KOPT-K1 (cell line): ENCODE measurements around the gene PNMT.
"Not testable (repeated sequence)": the region's sequence is repeated elsewhere in the genome, so short reads cannot be mapped to it uniquely, and the experiment has no call there.

ENCODE experiments used
- H3K27ac ChIP-seq: fragments of 200-600 bp; sonication (generic); 2 replicates; pipeline ENCODE4 v1.5.1; 2016; ENCODE audit warnings: antibody characterized with exemption, mild to moderate bottlenecking, low read depth, low read length; ENCODE audit not compliant: poor library complexity, severe bottlenecking
- H3K36me3 ChIP-seq: fragments of 200-600 bp; sonication (generic); 2 replicates; pipeline ENCODE4 v1.5.1; 2017; ENCODE audit warnings: antibody characterized with exemption, mild to moderate bottlenecking, low read length, moderate library complexity; ENCODE audit not compliant: insufficient read depth
- H3K9me3 ChIP-seq: fragments of 200-600 bp; sonication (generic); 2 replicates; pipeline ENCODE4 v1.5.1; 2017; ENCODE audit warnings: antibody characterized with exemption, low read length, mild to moderate bottlenecking; ENCODE audit not compliant: insufficient read depth, poor library complexity, severe bottlenecking

PNMT gene

DNA sequence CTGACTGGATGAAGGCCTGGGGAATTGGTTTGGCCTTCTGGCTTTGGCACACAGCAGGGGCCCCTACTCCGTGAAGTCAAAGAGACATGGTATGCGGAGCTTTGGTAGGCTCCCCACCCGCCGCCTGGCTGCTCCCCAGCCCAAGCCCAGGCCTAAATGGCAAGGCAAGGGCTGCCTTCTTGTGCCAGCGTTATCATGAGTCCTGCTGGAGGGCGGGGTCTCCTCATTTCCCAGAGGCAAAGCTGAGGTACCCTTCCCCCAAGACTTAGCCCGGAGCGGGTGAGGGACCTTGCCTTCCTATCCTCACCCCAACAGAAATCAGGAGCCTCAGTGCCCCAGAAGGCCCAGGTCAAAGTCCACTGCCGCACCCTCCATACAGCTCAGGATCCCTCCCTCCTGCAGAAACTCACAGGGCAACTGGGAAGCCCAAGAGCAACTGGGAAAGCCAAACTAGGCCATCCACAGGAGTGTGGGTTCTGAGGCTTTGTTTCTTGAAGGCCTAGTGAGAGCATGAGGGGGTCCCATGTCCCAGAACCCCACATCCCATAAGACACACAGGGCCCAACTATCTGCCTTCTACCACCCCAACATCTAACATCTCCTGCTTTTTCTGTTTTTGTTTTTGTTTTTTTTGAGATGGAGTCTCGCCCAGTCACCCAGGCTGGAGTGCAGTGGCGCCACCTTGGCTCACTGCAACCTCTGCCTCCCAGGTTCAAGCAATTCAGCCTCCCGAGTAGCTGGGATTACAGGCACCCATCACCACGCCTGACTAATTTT, 10.3 kb downstream of the PNMT start:
- Histone ChIP-seq H3K27ac (peak overlapping the region; percentile 93), H3K9me3 (no peaks in the 10 kb centered on the region), H3K36me3 (no peaks in the 10 kb centered on the region)

DNA sequence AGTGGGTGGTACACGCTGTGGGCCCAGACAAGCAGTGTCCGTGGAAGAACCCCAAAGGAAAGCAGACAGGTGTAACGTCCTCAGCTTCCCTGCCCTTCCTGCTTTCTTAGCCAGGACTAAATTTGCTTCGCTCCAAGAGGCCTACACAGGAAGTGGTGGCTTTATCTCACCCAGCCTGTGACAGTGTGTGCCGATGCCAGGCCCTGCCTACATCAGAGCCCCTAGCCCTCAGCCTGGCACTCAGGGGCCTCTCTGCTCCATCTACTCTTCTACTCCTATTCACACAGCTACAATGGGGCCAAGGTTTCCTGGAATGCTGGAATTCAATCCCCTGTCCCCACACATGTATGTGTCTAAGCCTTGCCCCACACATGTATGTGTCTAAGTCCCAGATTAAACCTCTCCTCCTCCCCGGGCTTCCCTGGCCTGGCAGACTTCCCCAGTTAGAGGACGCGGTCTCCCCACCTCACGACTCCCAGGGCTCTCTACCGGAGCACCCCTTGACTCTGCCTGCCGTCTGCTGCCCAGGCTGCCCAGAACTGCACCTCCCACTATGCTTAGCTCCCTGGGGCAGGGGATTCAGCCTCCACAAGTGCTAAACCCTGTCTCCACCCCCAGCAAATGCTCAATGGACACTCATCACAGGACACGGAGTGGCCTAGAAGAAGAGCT, 11.4 kb downstream of the PNMT start:
- H3K27ac ChIP-seq: peak overlapping the region; percentile 93

DNA sequence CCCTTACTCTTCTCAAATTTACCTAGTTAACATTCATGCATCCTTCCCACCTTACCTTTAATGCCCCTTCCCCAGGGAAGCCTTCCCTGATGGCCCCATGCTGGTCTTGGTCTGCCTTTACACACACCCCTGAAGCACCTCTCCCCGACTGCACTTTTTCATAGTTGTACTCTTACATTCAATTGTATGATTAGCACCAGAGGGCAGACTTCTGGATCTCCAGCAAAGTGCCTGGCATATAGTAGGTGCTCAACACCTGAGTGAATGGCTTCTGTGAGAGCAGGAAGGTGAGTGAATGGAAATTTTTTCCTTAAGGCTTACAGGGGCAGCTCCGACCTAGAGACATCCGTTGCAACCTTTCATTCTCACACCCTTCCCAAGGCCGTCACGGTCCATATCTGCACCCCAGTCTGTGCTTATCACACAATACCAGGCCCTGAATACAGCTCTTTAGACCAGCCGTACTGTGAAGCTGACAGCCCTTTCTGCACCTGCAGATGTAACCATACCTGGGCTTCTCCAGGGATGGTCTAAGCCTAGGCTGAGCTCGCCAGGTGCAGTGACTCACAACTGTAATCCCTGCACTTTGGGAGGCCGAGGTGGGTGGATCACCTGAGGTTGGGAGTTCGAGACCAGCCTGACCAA, 15.2 kb downstream of the PNMT start:
- Histone ChIP-seq H3K9me3 (no peaks in the 10 kb centered on the region), H3K36me3 (no peaks in the 10 kb centered on the region), H3K27ac (no peak overlapping the region)

More for the DNA sequence above, 11.4 kb downstream of the PNMT start:
- Histone ChIP-seq H3K36me3 (no peaks in the 10 kb centered on the region), H3K9me3 (no peaks in the 10 kb centered on the region)

DNA sequence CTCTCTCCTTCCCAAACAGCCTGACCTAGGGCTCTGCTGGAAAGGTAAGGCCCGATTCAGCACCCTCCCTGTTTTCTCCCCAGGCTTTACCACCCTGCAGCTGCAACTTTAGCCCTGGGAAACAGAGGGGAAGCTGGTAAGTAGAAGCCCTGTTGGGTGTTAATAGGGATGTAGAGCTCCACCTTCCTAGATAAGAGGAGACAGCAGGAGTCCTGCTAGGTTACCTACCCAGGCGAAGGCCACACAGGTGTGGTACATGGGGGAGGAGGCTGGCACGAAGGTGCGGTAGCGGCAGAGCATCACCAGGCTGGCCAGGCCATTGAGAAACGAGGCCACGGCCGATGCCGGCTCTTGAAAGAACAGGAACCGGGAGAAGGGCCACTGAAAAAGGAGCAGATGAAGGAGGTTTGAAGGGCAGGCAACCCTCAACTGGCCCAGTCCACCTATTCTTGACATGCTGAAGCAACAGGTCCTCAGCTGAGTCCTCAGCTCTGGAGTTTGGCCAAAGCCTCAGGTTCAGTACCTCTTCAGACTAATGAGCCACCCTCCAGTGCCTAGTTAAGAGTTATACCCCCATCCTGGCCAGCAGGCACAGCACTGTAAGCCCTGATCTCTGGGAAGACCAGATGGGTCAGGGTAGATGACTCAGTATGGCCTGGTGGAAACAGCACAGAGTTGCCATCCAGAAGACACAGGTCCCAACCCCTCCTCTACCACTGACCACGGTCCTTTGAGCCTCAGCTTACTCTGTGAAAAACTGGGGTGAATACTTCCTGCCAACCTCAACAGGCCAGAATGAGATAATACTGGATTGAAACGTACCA, 16.3 kb downstream of the PNMT start:
- Histone ChIP-seq H3K9me3 (no peaks in the 10 kb centered on the region), H3K36me3 (no peaks in the 10 kb centered on the region), H3K27ac (no peak overlapping the region)

DNA sequence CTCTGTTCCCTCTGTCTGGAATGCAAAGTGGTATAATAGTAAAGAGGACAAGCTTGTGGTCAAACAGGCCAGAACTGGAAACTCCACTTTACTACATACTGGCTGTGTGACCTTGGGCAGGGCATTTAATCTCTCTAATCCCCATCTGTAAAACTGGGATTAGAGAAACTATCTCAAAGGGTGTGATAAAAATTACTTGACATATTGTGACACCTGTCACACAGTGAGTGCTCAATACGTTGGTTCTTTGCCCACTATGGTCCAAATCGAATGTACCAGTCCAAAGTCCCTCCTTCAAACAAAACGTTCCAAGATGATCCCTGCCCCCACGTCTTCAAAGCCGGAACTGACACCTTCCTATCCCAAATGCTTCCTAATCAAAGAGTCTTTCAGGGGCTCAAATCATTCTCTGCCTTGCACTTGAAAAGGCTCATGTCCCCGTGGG, 18.9 kb downstream of the PNMT start:
- Histone ChIP-seq H3K36me3 (no peaks in the 10 kb centered on the region), H3K9me3 (no peaks in the 10 kb centered on the region), H3K27ac (peak overlapping the region; percentile 89)

DNA sequence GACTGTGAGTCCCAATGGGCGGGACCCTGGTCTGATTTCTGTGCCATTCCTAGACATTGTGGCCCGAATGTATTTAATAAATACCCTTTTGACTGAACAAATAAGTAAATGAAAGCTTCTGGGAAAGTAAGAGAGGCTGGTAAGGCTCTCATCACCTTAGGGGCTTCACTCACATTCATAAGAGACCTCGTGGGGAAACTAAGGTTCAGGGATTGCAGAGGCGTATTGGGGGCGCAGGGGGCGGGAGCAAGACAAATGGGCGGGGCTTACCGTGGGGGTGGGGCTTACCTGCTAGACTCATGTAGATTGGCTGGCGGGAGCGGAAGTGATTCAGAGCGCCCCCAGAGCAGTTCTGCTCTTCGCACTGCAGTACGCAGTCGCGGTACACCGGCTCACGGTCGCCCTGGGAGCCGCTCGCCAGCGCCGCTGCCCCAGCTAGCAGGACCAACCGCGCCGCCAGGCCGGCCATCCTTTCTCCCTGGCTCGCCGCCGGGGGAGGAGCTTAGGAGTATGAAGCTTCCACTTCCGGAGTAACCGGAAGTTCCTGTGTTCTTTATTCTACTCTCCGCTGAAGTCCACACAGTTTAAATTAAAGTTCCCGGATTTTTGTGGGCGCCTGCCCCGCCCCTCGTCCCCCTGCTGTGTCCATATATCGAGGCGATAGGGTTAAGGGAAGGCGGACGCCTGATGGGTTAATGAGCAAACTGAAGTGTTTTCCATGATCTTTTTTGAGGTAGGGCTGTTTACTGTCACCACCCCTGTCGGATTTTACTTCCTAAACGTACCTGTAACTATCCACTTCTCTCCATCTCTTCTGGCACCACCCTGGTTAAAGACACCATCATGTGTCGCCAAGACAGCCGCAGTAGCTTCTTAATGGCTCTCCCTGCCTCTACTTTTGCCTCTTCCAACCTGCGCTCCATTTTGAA, 19.6 kb downstream of the PNMT start, which contains the start of gene PGAP3:
TSS of gene PGAP3 (minus strand) at position 512 of the 929 bp plus-strand sequence. CDS start at position 469, 43 bp downstream.
- Histone ChIP-seq H3K27ac (peak within 1 kb of the TSS; percentile 89), H3K9me3 (no peaks in the 10 kb centered on the region), H3K36me3 (no peaks in the 10 kb centered on the region)

DNA sequence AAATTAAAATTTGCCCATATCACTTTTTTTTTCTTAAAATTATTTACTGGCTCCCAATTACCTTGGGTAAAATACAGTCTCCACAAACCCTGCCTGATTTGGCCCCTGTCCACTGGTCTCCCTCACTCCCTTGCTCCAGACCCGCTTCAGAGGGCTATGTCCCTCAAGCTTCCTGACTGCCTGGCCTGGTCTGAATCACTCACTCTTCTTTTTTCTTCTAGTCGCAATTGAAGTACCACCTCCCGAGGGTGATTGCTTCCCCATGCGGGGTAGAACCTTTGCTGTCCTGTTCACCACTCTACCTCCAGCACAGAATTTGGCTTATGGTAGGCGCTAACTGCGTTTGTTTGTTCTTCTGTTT, 20.2 kb downstream of the PNMT start:
- no peaks in the 10 kb centered on the region for H3K36me3 ChIP-seq
- H3K27ac ChIP-seq: peak overlapping the region; percentile 89
- no peaks in the 10 kb centered on the region for H3K9me3 ChIP-seq

DNA sequence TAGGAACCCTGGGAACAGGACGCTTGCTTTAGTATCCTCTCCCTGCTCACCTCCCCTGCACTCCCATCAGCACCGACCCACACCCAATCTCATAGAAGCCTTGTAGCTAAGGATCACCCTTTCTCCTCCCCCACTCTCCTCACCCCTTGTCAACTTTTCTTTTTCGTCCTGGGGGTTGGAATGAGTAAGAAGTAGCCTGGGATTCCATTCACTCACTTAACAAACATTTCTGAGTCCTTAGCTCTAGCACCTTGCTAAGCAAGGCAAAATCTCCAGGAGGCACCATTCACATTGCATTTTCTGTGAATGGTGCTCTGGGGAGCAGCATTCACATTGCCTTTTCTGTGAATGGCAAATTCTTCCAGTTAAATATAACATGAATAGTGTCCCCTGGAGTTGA, 20.7 kb downstream of the PNMT start:
- H3K36me3 ChIP-seq: no peaks in the 10 kb centered on the region
- H3K9me3 ChIP-seq: no peaks in the 10 kb centered on the region
- H3K27ac ChIP-seq: peak overlapping the region; percentile 89

DNA sequence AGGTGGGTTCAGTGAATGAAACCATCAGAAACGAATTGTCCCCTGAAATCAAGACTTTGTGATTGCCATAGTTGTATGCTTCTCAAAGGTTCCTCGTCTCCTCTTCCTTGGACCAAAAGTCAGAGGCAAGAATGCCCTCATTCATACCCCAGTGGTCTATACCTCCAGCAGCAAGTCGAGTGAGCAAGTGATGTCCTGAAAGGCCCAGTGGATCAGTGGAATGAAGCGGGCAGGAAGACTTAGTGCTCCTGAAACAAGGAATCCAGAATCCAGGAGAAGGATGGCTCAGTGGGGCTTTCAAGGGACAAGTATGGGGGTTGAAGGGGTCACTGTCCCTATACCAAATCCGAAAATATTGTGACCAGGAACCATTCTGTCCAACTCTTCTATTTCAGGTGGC, 26.3 kb downstream of the PNMT start:
- H3K9me3 ChIP-seq: no peaks in the 10 kb centered on the region
- no peak overlapping the region for H3K27ac ChIP-seq
- H3K36me3 ChIP-seq: no peaks in the 10 kb centered on the region

DNA sequence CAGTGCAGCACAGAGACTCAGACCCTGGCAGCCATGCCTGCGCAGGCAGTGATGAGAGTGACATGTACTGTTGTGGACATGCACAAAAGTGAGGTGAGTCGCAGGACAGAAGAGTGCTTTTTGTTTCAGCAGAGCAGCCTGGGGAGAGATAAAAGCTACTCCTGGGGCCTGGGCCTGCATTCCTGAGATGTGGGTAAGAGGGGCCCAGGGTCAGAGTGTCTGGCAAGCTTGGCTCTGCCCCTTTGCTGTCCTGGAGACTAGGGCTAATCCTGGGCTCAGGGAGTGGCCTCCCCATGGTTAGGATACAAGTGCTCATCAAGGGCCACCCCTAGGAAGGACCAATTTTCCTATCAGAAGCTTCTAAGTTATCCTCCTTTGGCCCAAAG, 26.8 kb downstream of the PNMT start:
- H3K36me3 ChIP-seq: no peaks in the 10 kb centered on the region
- H3K9me3 ChIP-seq: no peaks in the 10 kb centered on the region
- H3K27ac ChIP-seq: no peak overlapping the region

DNA sequence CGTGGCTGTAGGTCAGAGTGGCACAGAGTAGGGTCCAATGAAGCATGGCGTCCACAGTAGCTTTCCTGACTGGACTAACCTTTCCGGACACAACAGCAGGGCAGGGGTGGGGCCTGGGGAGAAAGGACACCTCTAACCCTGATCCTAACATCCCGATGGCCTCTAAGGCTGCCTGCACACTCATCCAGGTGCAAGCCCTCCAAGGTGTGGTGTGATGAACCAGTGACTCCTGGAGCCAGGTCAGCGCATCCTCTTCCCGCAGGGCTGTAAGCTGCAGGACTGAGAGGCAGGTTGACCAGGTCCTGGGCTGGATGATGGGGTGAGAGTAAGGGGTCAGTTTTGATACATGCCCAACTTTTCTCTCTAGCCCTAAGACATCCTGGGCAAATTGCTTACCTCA, 28.5 kb downstream of the PNMT start:
- no peaks in the 10 kb centered on the region for H3K36me3 ChIP-seq
- no peak overlapping the region for H3K27ac ChIP-seq
- H3K9me3 ChIP-seq: no peaks in the 10 kb centered on the region

DNA sequence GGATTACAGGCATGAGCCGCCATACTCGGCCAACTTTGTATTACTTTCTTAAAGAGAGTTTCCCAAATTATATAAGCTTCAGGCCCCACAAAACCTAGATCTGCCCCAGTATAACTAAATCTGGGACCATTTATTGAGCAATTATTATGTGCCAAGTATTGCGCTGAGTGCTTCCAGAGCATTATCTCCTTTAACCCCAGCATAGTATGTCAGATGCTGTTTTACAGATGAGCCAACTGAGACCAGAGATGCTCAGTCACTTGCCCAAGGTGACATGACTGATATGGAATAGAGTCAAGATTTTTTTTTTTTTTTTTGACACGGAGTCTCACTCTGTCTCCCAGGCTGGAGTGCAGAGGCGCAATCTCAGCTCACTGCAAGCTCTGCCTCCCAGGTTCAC, 29.7 kb downstream of the PNMT start:
- H3K9me3 ChIP-seq: no peaks in the 10 kb centered on the region
- H3K36me3 ChIP-seq: no peaks in the 10 kb centered on the region
- no peak overlapping the region for H3K27ac ChIP-seq

DNA sequence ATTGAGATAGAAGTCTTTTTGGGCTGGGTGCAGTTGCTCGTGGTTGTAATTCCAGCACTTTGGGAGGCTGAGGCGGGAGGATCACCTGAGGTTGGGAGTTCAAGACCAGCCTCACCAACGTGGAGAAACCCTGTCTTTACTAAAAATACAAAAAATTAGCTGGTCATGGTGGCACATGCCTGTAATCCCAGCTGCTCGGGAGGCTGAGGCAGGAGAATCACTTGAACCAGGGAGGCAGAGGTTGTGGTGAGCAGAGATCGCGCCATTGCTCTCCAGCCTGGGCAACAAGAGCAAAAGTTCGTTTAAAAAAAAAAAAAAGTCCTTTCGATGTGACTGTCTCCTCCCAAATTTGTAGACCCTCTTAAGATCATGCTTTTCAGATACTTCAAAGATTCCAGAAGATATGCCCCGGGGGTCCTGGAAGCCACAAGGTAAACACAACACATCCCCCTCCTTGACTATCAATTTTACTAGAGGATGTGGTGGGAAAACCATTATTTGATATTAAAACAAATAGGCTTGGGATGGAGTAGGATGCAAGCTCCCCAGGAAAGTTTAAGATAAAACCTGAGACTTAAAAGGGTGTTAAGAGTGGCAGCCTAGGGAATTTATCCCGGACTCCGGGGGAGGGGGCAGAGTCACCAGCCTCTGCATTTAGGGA, 31.0 kb downstream of the PNMT start:
- H3K36me3 ChIP-seq, H3K27ac ChIP-seq, H3K9me3 ChIP-seq: not testable (repeated sequence)

DNA sequence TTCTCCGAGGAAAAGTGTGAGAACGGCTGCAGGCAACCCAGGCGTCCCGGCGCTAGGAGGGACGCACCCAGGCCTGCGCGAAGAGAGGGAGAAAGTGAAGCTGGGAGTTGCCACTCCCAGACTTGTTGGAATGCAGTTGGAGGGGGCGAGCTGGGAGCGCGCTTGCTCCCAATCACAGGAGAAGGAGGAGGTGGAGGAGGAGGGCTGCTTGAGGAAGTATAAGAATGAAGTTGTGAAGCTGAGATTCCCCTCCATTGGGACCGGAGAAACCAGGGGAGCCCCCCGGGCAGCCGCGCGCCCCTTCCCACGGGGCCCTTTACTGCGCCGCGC, 31.5 kb downstream of the PNMT start, which contains the start of gene ERBB2:
TSS of gene ERBB2 (plus strand) at position 247 of the 330 bp plus-strand sequence. CDS start 175 bp downstream, outside the sequence.
- Histone ChIP-seq H3K36me3 (no peaks in the 10 kb centered on the region), H3K27ac (no peak within 1 kb of the TSS), H3K9me3 (no peaks in the 10 kb centered on the region)
